ENCODE measurements around the gene ANXA6.
"Not testable (repeated sequence)": the region's sequence is repeated elsewhere in the genome, so short reads cannot be mapped to it uniquely, and the experiment has no call there.

The ANXA6 gene

GRCh38 chr5:151181818-151182523 lies 24.4 kb upstream of the ANXA6 start:
- no peak for DNase-seq (ENCODE audit: low read depth in 3 of 3)

- no peak for DNase-seq (ENCODE audit: low read depth in 3 of 3)
Observed at GRCh38 chr5:151180291-151180690, 22.7 kb upstream of the ANXA6 start.

GRCh38 chr5:151179489-151179840 lies 21.9 kb upstream of the ANXA6 start:
- DNase-seq (ENCODE audit: low read depth in 3 of 3), result no peak

- DNase-seq (ENCODE audit: low read depth in 3 of 3), result no peak
Observed at GRCh38 chr5:151178777-151179488, 21.4 kb upstream of the ANXA6 start.

GRCh38 chr5:151178372-151178771 lies 20.8 kb upstream of the ANXA6 start:
- DNase-seq (ENCODE audit: low read depth in 3 of 3), result no peak

- not testable (repeated sequence) for DNase-seq (ENCODE audit: low read depth in 3 of 3)
Observed at GRCh38 chr5:151176268-151176667, 18.7 kb upstream of the ANXA6 start.

- DNase-seq (ENCODE audit: low read depth in 3 of 3), result no peak
Observed at GRCh38 chr5:151174612-151175101, 17.1 kb upstream of the ANXA6 start.

GRCh38 chr5:151173711-151174611 lies 16.4 kb upstream of the ANXA6 start:
- DNase-seq (ENCODE audit: low read depth in 3 of 3), result no peak

- DNase-seq (ENCODE audit: low read depth in 3 of 3), result no peak
Observed at GRCh38 chr5:151171529-151171928, 13.9 kb upstream of the ANXA6 start.

GRCh38 chr5:151168602-151169344 lies 11.2 kb upstream of the ANXA6 start:
- DNase-seq (ENCODE audit: low read depth in 3 of 3), result no peak

GRCh38 chr5:151167022-151167421 lies 9.4 kb upstream of the ANXA6 start:
- DNase-seq (ENCODE audit: low read depth in 3 of 3), result no peak

GRCh38 chr5:151164687-151165392 lies 7.3 kb upstream of the ANXA6 start:
- DNase-seq (ENCODE audit: low read depth in 3 of 3), result peak; percentile 57 to 77 (median 70)

GRCh38 chr5:151162776-151163175 lies 5.2 kb upstream of the ANXA6 start:
- DNase-seq (ENCODE audit: low read depth in 3 of 3), result no peak

GRCh38 chr5:151159649-151160373 lies 2.2 kb upstream of the ANXA6 start:
- no peak for DNase-seq (ENCODE audit: low read depth in 3 of 3)

- no peak for DNase-seq (ENCODE audit: low read depth in 3 of 3)
Observed at GRCh38 chr5:151158287-151158661, 695 bp upstream of the ANXA6 start.

GRCh38 chr5:151156507-151157420 lies 815 bp downstream of the ANXA6 start:
- no peak for DNase-seq (ENCODE audit: low read depth in 3 of 3)

GRCh38 chr5:151155775-151156506 lies 1.6 kb downstream of the ANXA6 start:
- no peak for DNase-seq (ENCODE audit: low read depth in 3 of 3)
